ENCODE data around the gene RIPPLY2.

DNA sequence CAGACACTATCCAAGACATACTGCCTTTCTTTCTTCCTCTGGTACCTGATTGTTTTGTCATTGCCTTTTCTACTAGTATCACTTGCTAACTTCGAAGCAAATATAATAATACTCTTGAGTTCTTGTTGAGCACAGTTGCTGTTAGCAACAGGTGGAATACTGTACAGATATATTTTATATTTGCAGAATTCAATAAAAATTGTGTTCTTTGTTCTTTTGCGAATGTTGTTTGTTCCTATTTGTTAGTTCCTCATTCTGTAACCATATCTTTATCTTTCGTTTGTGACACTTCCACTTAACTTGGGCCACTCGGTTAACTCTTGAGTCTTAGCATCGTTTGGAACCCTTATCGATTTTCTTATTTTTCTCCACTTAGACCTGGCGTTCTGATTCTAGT, 7.2 kb downstream of the RIPPLY2 start:
- no peak for TF ChIP-seq CTCF (IDR thresholded peaks at IDR 0.05; ENCODE audit: extremely low read depth in 1 of 2, insufficient read depth in 1 of 2, low read depth in 1 of 2, low read length in 2 of 2)
- no peak for TF ChIP-seq EZH2 (IDR thresholded peaks at IDR 0.05; ENCODE audit: borderline replicate concordance, low read depth, low read length, severe bottlenecking)
